MCF 10A (cell line): ENCODE results near the gene UPF2. TPM values are rescaled to one million over a fixed set of nuclear protein-coding genes. Genes with fewer than 3 reads are reported as not detected.
A peak's percentile ranks its signal among the peaks of the same experiment; 100 is the strongest.

Source experiments
- BruUV-seq: library from RNA; stranded (reverse); fragments of 400-500 nt; replicated peaks from 2 replicates; lab custom pipeline; 2021; lab: Mats Ljungman, UMichigan
- CTCF ChIA-PET: fragments of 300-600 bp; sonication (Branson Sonifier 250); formaldehyde crosslinking; extraction: SDS; loops from one replicate; lab custom pipeline; 2021; ENCODE audit warnings: antibody characterized with exemption, inconsistent platforms; lab: Yijun Ruan, JAX
- POLR2A ChIA-PET: fragments of 300-600, 350-650 bp; sonication (Branson Sonifier 250); formaldehyde crosslinking; extraction: SDS; loops from one replicate; lab custom pipeline; 2020; ENCODE audit warnings: antibody characterized with exemption, inconsistent platforms; lab: Yijun Ruan, JAX
- DNase-seq: peaks from one replicate; pipeline ENCODE4 v3.0.0-alpha.2; 2018; ENCODE audit not compliant: unreplicated experiment
- H3K27ac Mint-ChIP-seq: one replicate; pipeline ENCODE4 v1.8.0; 2022; ENCODE audit warnings: mild to moderate bottlenecking, low read depth, mixed read lengths; ENCODE audit not compliant: unreplicated experiment
- H3K27me3 Mint-ChIP-seq: one replicate; pipeline ENCODE4 v1.8.0; 2022; ENCODE audit warnings: mixed read lengths; ENCODE audit not compliant: insufficient read depth, unreplicated experiment
- H3K36me3 Mint-ChIP-seq: one replicate; pipeline ENCODE4 v1.8.0; 2022; ENCODE audit warnings: mild to moderate bottlenecking, moderate library complexity, mixed read lengths; ENCODE audit not compliant: insufficient read depth, unreplicated experiment
- H3K4me1 Mint-ChIP-seq: one replicate; pipeline ENCODE4 v1.8.0; 2022; ENCODE audit warnings: mixed read lengths; ENCODE audit not compliant: insufficient read depth, unreplicated experiment
- H3K4me3 Mint-ChIP-seq: one replicate; pipeline ENCODE4 v1.8.0; 2022; ENCODE audit warnings: mild to moderate bottlenecking, moderate library complexity, mixed read lengths; ENCODE audit not compliant: unreplicated experiment
- H3K9me3 Mint-ChIP-seq: one replicate; pipeline ENCODE4 v1.8.0; 2022; ENCODE audit warnings: mixed read lengths; ENCODE audit not compliant: unreplicated experiment
- CTCF ChIP-seq: fragments of 200-600 bp; IDR thresholded peaks from one replicate; pipeline ENCODE4 v1.8.0; 2022; ENCODE audit warnings: antibody characterized with exemption, mild to moderate bottlenecking; ENCODE audit not compliant: unreplicated experiment
- intact Hi-C: fragments of 100-400 bp; cut with micrococcal nuclease; formaldehyde crosslinking; loops from 2 replicates; pipeline ENCODE4 v1.14.1; 2022
- total RNA-seq: library from RNA; stranded (reverse); gene quantifications from 2 replicates; pipeline ENCODE4 v1.2.3, GENCODE V29; 2022

UPF2 gene
- total RNA-seq, 1 experiment from 2014 or later = 24.7 TPM

GRCh38 chr10:11886851-11887250 is 155.8 kb downstream of the UPF2 start:
- TF ChIP-seq CTCF = no peak
- H3K4me1 Mint-ChIP-seq = peaks cover 15% of the 10 kb centered on the region
- peak overlapping the region; percentile 70 for H3K27ac Mint-ChIP-seq
- intact Hi-C loops = no loop called here
- DNase-seq = no peak
- ChIA-PET POLR2A (interaction anchor here (0.6 to 3.4 kb wide), 4 partner anchors 9 to 156 kb away, joined by 3 to 19 read pairs (median 10); partner anchors contain the start of gene UPF2), CTCF (interaction anchor here (0.6 to 0.9 kb wide), 4 partner anchors 16 to 124 kb away, joined by 3 to 4 read pairs (median 3); no protein-coding TSS in a partner anchor)
- H3K36me3 Mint-ChIP-seq = no peaks in the 10 kb centered on the region
- no TSS peak for BruUV-seq
- no peaks in the 10 kb centered on the region for H3K9me3 Mint-ChIP-seq
- no peaks in the 10 kb centered on the region for H3K27me3 Mint-ChIP-seq
- H3K4me3 Mint-ChIP-seq = no peak overlapping the region

GRCh38 chr10:11886138-11886474 is 156.5 kb downstream of the UPF2 start:
- POLR2A ChIA-PET = interaction anchor here (1.5 to 3.4 kb wide), 3 partner anchors 11 to 157 kb away, joined by 5 to 19 read pairs (median 15); partner anchors contain the start of gene UPF2
- intact Hi-C loops = no loop called here
- no peaks in the 10 kb centered on the region for H3K27me3 Mint-ChIP-seq
- H3K36me3 Mint-ChIP-seq = no peaks in the 10 kb centered on the region
- H3K4me3 Mint-ChIP-seq = no peak overlapping the region
- H3K9me3 Mint-ChIP-seq = no peaks in the 10 kb centered on the region
- H3K27ac Mint-ChIP-seq = peak overlapping the region; percentile 70
- no TSS peak for BruUV-seq
- peaks cover 22% of the 10 kb centered on the region for H3K4me1 Mint-ChIP-seq
- no peak for TF ChIP-seq CTCF
- DNase-seq = no peak
- CTCF ChIA-PET = interaction anchor here (0.6 to 0.9 kb wide), 4 partner anchors 17 to 125 kb away, joined by 3 to 4 read pairs (median 3); no protein-coding TSS in a partner anchor

GRCh38 chr10:11885437-11886137 is 157.0 kb downstream of the UPF2 start:
- no peaks in the 10 kb centered on the region for H3K36me3 Mint-ChIP-seq
- peak overlapping the region; percentile 70 for H3K27ac Mint-ChIP-seq
- no peaks in the 10 kb centered on the region for H3K9me3 Mint-ChIP-seq
- ChIA-PET CTCF (interaction anchor here (0.8 kb wide), 1 partner anchor 102 kb away, joined by 3 read pairs; no protein-coding TSS in a partner anchor), POLR2A (interaction anchor here (0.7 to 3.4 kb wide), 6 partner anchors 10 to 157 kb away, joined by 3 to 19 read pairs (median 4); partner anchors contain the start of gene UPF2)
- H3K4me1 Mint-ChIP-seq = peaks cover 25% of the 10 kb centered on the region
- intact Hi-C loops = no loop called here
- DNase-seq = no peak
- TF ChIP-seq CTCF = no peak
- no peak overlapping the region for H3K4me3 Mint-ChIP-seq
- no peaks in the 10 kb centered on the region for H3K27me3 Mint-ChIP-seq
- no TSS peak for BruUV-seq

GRCh38 chr10:11884706-11885423 is 157.7 kb downstream of the UPF2 start:
- H3K4me3 Mint-ChIP-seq = no peak overlapping the region
- no peaks in the 10 kb centered on the region for H3K36me3 Mint-ChIP-seq
- ChIA-PET POLR2A (interaction anchor here (0.7 to 3.4 kb wide), 5 partner anchors 9 to 62 kb away, joined by 3 to 19 read pairs (median 4); no protein-coding TSS in a partner anchor), CTCF (no interaction called here)
- peaks cover 27% of the 10 kb centered on the region for H3K4me1 Mint-ChIP-seq
- H3K27me3 Mint-ChIP-seq = no peaks in the 10 kb centered on the region
- H3K9me3 Mint-ChIP-seq = no peaks in the 10 kb centered on the region
- peak overlapping the region; percentile 70 for H3K27ac Mint-ChIP-seq
- peak; percentile 48 for DNase-seq
- no peak for TF ChIP-seq CTCF
- no TSS peak for BruUV-seq
- intact Hi-C loops = no loop called here
